Testis (tissue), 3 donors: ENCODE data around the gene SLC9A2. TPM values are rescaled to one million over a fixed set of nuclear protein-coding genes. Genes with fewer than 3 reads are reported as not detected.

ENCODE experiments used
- DNase-seq: peaks from one replicate; pipeline ENCODE4 v3.0.0-alpha.2; 2019
- H3K27ac ChIP-seq, 2 donors: fragments of 200-600 bp; sonication (generic); one replicate each; pipeline ENCODE4 v1.5.1; 2019
- H3K27me3 ChIP-seq: fragments of 200-600 bp; sonication (generic); one replicate; pipeline ENCODE4 v1.5.1; 2019
- H3K36me3 ChIP-seq: fragments of 200-600 bp; sonication (generic); one replicate; pipeline ENCODE4 v1.5.1; 2017; ENCODE audit warnings: low read depth; ENCODE audit errors: missing control alignments
- H3K4me1 ChIP-seq: fragments of 200-600 bp; sonication (generic); one replicate; pipeline ENCODE4 v1.5.1; 2019
- H3K4me3 ChIP-seq, 2 donors: fragments of 200-600 bp; sonication (generic); one replicate each; pipeline ENCODE4 v1.5.1; 2017 to 2019
- H3K9me3 ChIP-seq: fragments of 200-600 bp; sonication (generic); one replicate; pipeline ENCODE4 v1.5.1; 2017
- POLR2A ChIP-seq: fragments of 450-650 bp; IDR thresholded peaks from one replicate; pipeline ENCODE4 v1.6.1; 2017; ENCODE audit warnings: antibody characterized with exemption, mild to moderate bottlenecking, moderate library complexity
- WGBS, 2 donors: methylation state at CpG; one replicate each; pipeline ENCODE4 v1.1.5; 2018; 5-methylcytosine and 5-hydroxymethylcytosine counted together
- intact Hi-C: fragments of 100-400 bp; cut with DNase I; formaldehyde crosslinking; loops from one replicate; pipeline ENCODE4 v1.15.1; 2023; ENCODE audit warnings: low total_unique reads
- polyA plus RNA-seq: library from polyadenylated mRNA; stranded (reverse); fragments of 350-450 nt; fragmentation: Illumina TruSeq; extraction: RNeasy Lipid Tissue Mini Kit (QIAGEN cat#74804); gene quantifications from one replicate; pipeline ENCODE4 v1.2.3, GENCODE V29; 2014; ENCODE audit warnings: low read depth, low replicate concordance; ENCODE audit not compliant: insufficient read depth
- total RNA-seq, 2 donors: library from RNA; depleted of rRNA; stranded (reverse); fragments of >200 nt; gene quantifications; one replicate each; pipeline ENCODE4 v1.2.3, GENCODE V29; 2016
- TF ChIP-seq, protein P1 (sequence below), 3 experiments: fragments of 450-650 bp in 2 of 3; fragments of 200-600 bp in 1 of 3; sonication (generic) in 1 of 3; IDR thresholded peaks; one replicate each; pipeline ENCODE4 v1.5.1; 2016 to 2019; ENCODE audit warnings: antibody characterized with exemption in 3 of 3, mild to moderate bottlenecking in 2 of 3, moderate library complexity in 1 of 3

Gene SLC9A2
- total and polyA plus RNA-seq, 3 donors from 2014 or later, result 8.4 to 16.3 (median 9.4) TPM

DNA sequence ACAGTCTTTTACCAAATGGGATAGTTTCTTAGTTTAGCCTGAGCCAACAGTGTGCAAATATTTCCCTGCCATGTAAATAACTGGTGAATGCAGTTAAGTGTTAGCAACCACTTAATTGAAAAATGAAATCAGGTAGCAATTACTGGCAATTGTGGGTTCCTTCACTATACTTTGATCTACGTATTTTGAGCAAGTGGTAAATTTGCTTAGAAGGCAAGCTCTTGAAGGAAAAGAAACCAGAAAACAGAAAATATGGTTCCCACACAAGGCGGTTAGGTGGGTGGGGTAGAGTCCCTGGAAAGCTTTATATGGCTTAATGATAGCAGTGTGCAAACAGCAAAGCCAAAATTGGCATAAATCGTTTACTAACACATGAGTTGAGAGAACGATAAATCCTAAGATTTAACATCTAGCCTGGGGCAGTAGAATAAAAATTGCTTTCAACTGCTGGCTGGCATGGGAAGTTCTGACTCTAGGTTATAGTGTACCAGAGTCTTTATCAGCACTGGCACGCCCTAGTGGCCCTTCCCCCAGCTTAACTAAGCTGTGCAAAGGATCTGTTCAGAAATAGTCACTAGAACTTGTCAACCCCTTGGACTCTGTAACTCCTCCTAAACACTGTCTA lies 17.0 kb downstream of the SLC9A2 start:
- Histone ChIP-seq H3K4me3 (no peak overlapping the region), H3K27ac (no peak overlapping the region), H3K9me3 (no peaks in the 10 kb centered on the region), H3K27me3 (no peaks in the 10 kb centered on the region), H3K36me3 (no peaks in the 10 kb centered on the region), H3K4me1 (no peaks in the 10 kb centered on the region)
- intact Hi-C loops, result no loop called here
- no peak for DNase-seq
- WGBS, 2 donors, result 79 to 82% methylated on average over 5 of the region's 5 CpGs
- TF ChIP-seq POLR2A, result no peak
- TF ChIP-seq, protein P1, sequence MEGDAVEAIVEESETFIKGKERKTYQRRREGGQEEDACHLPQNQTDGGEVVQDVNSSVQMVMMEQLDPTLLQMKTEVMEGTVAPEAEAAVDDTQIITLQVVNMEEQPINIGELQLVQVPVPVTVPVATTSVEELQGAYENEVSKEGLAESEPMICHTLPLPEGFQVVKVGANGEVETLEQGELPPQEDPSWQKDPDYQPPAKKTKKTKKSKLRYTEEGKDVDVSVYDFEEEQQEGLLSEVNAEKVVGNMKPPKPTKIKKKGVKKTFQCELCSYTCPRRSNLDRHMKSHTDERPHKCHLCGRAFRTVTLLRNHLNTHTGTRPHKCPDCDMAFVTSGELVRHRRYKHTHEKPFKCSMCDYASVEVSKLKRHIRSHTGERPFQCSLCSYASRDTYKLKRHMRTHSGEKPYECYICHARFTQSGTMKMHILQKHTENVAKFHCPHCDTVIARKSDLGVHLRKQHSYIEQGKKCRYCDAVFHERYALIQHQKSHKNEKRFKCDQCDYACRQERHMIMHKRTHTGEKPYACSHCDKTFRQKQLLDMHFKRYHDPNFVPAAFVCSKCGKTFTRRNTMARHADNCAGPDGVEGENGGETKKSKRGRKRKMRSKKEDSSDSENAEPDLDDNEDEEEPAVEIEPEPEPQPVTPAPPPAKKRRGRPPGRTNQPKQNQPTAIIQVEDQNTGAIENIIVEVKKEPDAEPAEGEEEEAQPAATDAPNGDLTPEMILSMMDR (IDR thresholded peaks at IDR 0.05), result no peak

DNA sequence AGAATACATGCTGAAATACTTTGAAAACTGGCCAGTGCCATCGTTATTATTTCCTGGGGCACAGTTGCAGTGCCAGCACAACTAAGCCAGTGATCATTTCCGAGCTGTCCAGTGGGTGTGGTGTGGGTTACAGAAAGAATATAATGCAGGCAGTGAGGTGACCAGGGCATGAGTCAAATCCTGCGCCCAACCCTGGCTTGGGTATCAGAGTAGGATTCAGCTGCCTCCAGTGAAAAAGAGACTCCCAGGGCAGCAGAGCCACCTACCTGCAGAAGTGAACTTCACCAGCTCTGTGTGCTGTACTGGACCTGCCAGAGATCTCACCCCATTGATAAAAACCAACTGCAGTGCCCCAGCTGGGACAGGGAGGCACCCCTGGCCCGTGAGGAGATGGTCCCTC lies 18.0 kb downstream of the SLC9A2 start:
- 73 to 80% methylated on average over 4 of the region's 4 CpGs for WGBS, 2 donors
- Histone ChIP-seq H3K4me1 (no peaks in the 10 kb centered on the region), H3K9me3 (no peaks in the 10 kb centered on the region), H3K4me3 (no peak overlapping the region), H3K27me3 (no peaks in the 10 kb centered on the region), H3K36me3 (no peaks in the 10 kb centered on the region), H3K27ac (no peak overlapping the region)
- TF ChIP-seq POLR2A, result no peak
- TF ChIP-seq, protein P1 (IDR thresholded peaks at IDR 0.05), result no peak
- intact Hi-C loops, result no loop called here
- no peak for DNase-seq

DNA sequence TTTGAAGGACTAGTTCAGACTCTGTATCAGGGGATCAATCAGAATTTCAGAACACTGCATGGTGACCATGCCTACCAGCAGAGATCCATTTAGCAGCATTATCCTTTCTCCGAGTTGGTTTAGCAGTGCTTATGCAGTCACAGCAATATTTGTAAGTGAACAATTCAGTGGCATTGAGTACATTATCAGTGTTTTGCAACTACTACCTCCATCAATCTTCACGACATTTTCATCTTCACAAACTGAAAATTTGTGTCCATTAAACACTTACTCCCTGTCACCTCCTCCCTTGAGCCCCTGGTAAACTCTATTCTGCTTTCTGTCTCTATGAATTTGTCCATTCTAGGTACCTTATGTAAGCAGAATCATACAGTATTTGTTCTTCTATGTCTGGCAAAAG lies 20.1 kb downstream of the SLC9A2 start:
- intact Hi-C loops, result no loop called here
- H3K9me3 ChIP-seq, result no peaks in the 10 kb centered on the region
- WGBS, 2 donors, result 82 to 92% methylated on average over 2 of the region's 2 CpGs
- TF ChIP-seq, protein P1 (IDR thresholded peaks at IDR 0.05), result no peak
- no peak overlapping the region for H3K27ac ChIP-seq
- H3K4me3 ChIP-seq, result no peak overlapping the region
- no peak for DNase-seq
- no peaks in the 10 kb centered on the region for H3K4me1 ChIP-seq
- H3K36me3 ChIP-seq, result no peaks in the 10 kb centered on the region
- no peaks in the 10 kb centered on the region for H3K27me3 ChIP-seq

DNA sequence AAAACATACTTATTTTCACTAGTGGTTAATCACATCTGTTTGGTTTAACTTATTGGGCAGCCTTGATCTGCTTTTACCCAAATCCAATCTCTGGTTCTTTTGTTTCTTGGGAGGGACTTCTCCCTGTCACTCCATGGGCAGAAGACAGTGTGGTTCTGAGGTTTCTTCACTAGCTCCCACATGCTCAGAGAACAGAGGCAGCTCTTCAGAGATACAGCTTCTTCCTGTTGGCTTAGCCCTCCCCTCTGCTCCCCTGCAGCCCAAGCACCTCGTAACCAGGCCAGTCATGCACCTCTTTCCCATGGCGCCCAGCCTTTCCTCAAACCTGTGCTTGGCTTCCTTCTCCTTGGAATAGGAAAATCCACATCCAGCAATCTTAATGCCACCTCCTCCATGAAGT lies 32.8 kb downstream of the SLC9A2 start:
- DNase-seq, result no peak
- H3K4me3 ChIP-seq, result no peak overlapping the region
- no peak overlapping the region for H3K27ac ChIP-seq
- H3K27me3 ChIP-seq, result no peaks in the 10 kb centered on the region
- H3K36me3 ChIP-seq, result no peaks in the 10 kb centered on the region
- H3K9me3 ChIP-seq, result no peaks in the 10 kb centered on the region
- TF ChIP-seq, protein P1 (IDR thresholded peaks at IDR 0.05), result no peak
- TF ChIP-seq POLR2A, result no peak
- intact Hi-C loops, result no loop called here
- H3K4me1 ChIP-seq, result no peaks in the 10 kb centered on the region
- 70 to 85% methylated on average over 2 of the region's 2 CpGs for WGBS, 2 donors

DNA sequence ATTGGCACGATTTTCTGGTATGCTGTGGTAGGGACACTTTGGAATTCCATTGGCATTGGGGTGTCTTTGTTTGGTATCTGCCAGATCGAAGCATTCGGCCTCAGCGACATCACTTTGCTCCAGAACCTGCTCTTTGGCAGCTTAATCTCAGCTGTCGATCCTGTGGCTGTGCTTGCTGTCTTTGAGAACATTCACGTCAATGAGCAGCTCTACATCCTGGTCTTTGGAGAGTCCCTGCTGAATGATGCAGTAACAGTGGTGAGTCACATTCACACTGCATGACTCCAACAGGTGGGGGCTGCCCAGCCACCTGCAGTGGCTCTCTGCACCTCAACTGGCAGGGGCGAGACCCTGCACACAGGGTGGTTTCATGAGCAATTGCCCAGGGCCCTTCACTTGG lies 38.4 kb downstream of the SLC9A2 start:
- Histone ChIP-seq H3K9me3 (no peaks in the 10 kb centered on the region), H3K4me1 (no peaks in the 10 kb centered on the region), H3K27me3 (no peaks in the 10 kb centered on the region), H3K27ac (no peak overlapping the region), H3K36me3 (no peaks in the 10 kb centered on the region), H3K4me3 (no peak overlapping the region)
- intact Hi-C loops, result no loop called here
- WGBS, 2 donors, result 86 to 90% methylated on average over 7 of the region's 7 CpGs
- no peak for DNase-seq
- TF ChIP-seq POLR2A, result no peak
- TF ChIP-seq, protein P1 (IDR thresholded peaks at IDR 0.05), result no peak
